Embryonic facial prominence (tissue), 1 donor: ENCODE results near the gene CRYBB1.

Experiments used
- DNase-seq: peaks from one replicate; pipeline ENCODE4 v3.0.0-alpha.2; 2016; ENCODE audit errors: extremely low spot score

CRYBB1 gene

DNA sequence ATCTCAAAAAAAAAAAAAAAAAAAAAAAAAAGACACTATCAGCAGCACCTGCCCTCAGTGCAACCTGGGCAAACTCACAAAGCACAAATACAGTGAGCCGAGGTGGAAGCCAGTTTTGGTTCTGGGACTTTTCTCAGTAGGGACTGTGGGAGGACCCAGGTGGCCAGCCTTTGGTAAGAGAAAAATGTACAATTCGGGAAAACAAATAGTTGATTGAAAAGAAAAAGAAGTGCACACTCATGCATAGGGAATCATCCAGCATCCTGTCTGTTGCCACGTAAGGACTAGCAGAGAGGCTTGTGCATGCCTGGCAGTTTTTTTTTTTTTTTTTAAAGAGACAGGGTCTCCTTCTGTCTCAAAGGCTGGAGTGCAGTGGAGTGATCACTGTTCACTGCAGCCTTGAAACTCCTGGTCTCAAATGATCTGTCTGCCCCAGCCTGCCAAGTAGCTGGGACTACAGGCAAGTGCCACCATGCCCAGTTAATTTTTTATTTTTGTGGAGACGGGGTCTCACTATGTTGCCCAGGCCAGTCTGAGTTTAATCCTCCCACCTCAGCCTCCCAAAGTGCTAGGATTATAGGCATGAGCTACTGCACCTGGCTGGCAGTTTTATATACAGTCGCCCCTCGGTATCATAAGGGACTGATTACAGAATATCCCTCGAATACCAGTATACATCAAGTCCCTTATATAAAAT lies 64.6 kb downstream of the CRYBB1 start:
- DNase-seq, result no peak

DNA sequence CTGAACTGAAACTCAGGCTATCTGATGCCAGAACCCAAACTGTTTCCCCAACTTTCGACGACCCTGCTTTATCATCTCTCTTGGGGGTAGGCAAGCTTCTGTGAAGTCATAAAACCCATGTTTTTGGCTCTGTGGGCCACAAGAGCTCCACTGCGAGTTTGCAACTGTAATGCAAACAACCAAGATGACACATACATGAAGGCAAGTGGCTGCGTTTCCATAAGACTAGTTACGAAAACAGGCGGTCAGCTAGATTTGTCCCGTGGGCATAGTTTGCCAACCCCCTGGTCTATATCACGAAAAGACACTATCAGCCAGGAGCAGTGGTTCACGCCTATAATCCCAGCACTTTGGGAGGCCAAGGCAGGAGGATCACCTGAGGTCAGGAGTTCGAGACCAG lies 65.4 kb downstream of the CRYBB1 start:
- DNase-seq, result no peak

DNA sequence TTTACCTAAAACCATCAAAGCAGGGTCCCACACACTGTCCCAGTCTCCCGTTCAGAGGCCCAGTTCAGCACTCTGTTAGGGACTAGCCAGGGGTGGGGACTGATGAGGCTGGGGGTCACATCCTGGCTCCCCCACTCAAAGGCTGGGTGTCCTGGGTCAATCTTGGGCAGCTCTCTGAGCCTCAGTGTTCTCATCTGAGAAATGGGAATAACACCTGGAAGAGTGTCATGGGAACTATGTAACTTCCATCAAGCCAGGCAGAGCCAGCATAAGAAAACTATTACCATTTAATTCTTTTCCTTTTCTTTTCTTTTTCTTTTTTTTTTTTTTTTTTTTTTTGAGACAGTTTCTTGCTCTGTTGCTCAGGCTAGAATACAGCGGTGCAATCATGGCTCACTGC lies 66.3 kb downstream of the CRYBB1 start:
- DNase-seq, result no peak

DNA sequence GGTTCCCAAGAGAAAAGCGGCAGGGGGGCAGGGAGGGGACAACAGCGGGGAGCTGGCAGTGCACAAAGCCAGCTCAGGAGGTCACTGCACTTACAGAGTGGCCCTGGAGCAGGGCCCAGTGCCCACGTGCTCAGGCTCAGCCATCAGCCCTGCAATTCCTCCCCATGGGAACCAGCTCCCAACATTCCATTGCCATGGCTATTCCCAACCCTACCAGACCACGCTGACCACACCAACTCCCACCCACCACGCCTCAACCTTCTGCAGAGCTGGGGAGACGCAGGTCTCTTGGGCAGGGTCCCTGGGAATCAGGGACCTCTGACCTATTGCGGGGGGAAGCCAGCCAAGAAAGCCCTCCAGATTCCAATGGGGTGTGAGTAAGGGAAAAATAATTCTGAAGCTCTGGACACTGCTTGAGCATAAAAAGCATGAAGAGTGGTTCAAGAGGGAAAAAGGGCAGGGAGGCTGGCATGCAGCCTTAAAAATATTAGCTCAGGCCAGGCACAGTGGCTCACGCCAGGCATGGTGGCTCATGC lies 67.3 kb downstream of the CRYBB1 start:
- DNase-seq, result no peak

DNA sequence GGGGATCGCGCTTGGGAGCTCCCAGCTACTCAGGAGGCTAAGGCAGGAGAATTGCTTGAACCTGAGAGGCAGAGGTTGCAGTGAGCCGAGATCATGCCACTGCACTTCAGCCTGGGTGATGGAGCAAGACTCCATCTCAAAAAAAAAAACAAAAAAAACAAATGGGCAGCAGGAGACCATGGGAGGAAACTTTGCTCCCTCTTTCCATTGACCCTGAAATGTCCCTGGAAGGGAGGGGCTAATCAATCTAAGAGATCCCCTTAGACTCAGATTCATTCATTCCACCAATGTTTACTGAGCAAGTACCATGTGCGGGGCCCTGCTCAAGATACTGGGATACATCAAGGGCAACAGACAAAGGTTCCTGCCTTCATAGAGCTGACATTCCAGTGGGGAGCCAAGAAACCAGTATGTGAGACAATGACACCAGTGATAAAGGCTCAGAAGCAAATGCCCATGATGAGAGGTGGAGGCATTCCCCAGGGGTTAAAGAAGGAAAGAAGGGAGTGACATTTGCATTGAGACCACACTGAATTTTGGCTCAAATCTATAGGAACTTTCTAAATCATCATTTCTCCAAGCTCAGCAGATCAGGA lies 67.8 kb downstream of the CRYBB1 start:
- no peak for DNase-seq
